ENCODE results near the gene BMPR1B.

The BMPR1B gene

GRCh38 chr4:94852616-94853015 is 94.9 kb downstream of the BMPR1B start:
- TF ChIP-seq, protein P1, sequence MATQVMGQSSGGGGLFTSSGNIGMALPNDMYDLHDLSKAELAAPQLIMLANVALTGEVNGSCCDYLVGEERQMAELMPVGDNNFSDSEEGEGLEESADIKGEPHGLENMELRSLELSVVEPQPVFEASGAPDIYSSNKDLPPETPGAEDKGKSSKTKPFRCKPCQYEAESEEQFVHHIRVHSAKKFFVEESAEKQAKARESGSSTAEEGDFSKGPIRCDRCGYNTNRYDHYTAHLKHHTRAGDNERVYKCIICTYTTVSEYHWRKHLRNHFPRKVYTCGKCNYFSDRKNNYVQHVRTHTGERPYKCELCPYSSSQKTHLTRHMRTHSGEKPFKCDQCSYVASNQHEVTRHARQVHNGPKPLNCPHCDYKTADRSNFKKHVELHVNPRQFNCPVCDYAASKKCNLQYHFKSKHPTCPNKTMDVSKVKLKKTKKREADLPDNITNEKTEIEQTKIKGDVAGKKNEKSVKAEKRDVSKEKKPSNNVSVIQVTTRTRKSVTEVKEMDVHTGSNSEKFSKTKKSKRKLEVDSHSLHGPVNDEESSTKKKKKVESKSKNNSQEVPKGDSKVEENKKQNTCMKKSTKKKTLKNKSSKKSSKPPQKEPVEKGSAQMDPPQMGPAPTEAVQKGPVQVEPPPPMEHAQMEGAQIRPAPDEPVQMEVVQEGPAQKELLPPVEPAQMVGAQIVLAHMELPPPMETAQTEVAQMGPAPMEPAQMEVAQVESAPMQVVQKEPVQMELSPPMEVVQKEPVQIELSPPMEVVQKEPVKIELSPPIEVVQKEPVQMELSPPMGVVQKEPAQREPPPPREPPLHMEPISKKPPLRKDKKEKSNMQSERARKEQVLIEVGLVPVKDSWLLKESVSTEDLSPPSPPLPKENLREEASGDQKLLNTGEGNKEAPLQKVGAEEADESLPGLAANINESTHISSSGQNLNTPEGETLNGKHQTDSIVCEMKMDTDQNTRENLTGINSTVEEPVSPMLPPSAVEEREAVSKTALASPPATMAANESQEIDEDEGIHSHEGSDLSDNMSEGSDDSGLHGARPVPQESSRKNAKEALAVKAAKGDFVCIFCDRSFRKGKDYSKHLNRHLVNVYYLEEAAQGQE (IDR thresholded peaks at IDR 0.05; ENCODE audit: insufficient replicate concordance, low read depth) = no peak
- no peak for TF ChIP-seq POLR2AphosphoS5 (IDR thresholded peaks at IDR 0.05; ENCODE audit: low read depth)
- TF ChIP-seq, protein P2, sequence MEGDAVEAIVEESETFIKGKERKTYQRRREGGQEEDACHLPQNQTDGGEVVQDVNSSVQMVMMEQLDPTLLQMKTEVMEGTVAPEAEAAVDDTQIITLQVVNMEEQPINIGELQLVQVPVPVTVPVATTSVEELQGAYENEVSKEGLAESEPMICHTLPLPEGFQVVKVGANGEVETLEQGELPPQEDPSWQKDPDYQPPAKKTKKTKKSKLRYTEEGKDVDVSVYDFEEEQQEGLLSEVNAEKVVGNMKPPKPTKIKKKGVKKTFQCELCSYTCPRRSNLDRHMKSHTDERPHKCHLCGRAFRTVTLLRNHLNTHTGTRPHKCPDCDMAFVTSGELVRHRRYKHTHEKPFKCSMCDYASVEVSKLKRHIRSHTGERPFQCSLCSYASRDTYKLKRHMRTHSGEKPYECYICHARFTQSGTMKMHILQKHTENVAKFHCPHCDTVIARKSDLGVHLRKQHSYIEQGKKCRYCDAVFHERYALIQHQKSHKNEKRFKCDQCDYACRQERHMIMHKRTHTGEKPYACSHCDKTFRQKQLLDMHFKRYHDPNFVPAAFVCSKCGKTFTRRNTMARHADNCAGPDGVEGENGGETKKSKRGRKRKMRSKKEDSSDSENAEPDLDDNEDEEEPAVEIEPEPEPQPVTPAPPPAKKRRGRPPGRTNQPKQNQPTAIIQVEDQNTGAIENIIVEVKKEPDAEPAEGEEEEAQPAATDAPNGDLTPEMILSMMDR (IDR thresholded peaks at IDR 0.05; ENCODE audit: insufficient read depth, low read length) = no peak
- no peak for TF ChIP-seq SPI1 (IDR thresholded peaks at IDR 0.05; ENCODE audit: borderline replicate concordance, low read depth)
- no peak for TF ChIP-seq GABPA (IDR thresholded peaks at IDR 0.05; ENCODE audit: low read depth)
- no peak overlapping the region for H3K4me3 ChIP-seq (replicated peaks; ENCODE audit: insufficient read depth, low read length)
- no peak overlapping the region for H3K27ac ChIP-seq (replicated peaks)
- no peaks in the 10 kb centered on the region for H3K27me3 ChIP-seq (ENCODE audit: insufficient read depth, poor library complexity, severe bottlenecking)
- DNase-seq (ENCODE audit: low read depth in 1 of 2, low spot score in 1 of 2) = no peak

DNA sequence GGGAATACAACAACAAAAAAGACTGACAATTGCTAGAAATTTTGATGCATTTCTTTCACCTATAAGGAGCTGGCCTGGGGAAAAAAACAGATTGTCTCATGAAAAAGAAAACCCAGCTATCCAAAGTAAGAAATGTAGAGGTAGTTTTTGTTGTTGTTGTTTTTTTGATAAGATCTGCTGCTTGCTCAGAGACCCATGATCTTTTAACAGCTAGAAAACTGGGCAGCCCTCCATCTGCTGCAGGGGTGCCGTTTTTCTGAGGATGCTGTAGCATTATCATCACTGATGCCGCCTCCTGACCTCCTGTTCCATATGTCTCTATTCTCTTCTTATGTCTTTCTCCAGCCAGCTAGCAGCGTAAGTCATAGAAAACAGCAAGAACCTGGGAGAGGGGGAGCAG is 98.3 kb downstream of the BMPR1B start:
- no peak for TF ChIP-seq POLR2AphosphoS5 (IDR thresholded peaks at IDR 0.05; ENCODE audit: low read depth)
- TF ChIP-seq GABPA (IDR thresholded peaks at IDR 0.05; ENCODE audit: low read depth) = no peak
- TF ChIP-seq, protein P1 (IDR thresholded peaks at IDR 0.05; ENCODE audit: insufficient replicate concordance, low read depth) = no peak
- TF ChIP-seq, protein P2 (IDR thresholded peaks at IDR 0.05; ENCODE audit: insufficient read depth, low read length) = no peak
- no peak for TF ChIP-seq SPI1 (IDR thresholded peaks at IDR 0.05; ENCODE audit: borderline replicate concordance, low read depth)
- no peak overlapping the region for H3K4me3 ChIP-seq (replicated peaks; ENCODE audit: insufficient read depth, low read length)
- H3K27me3 ChIP-seq (ENCODE audit: insufficient read depth, poor library complexity, severe bottlenecking) = no peaks in the 10 kb centered on the region
- H3K27ac ChIP-seq (replicated peaks) = no peak overlapping the region
- no peak for DNase-seq (ENCODE audit: low read depth in 1 of 2, low spot score in 1 of 2)

- no peaks in the 10 kb centered on the region for H3K27me3 ChIP-seq (ENCODE audit: insufficient read depth, poor library complexity, severe bottlenecking)
- H3K27ac ChIP-seq (replicated peaks) = no peak overlapping the region
- TF ChIP-seq SPI1 (IDR thresholded peaks at IDR 0.05; ENCODE audit: borderline replicate concordance, low read depth) (no peak), GABPA (IDR thresholded peaks at IDR 0.05; ENCODE audit: low read depth) (no peak), POLR2AphosphoS5 (IDR thresholded peaks at IDR 0.05; ENCODE audit: low read depth) (no peak)
- TF ChIP-seq, protein P1 (IDR thresholded peaks at IDR 0.05; ENCODE audit: insufficient replicate concordance, low read depth) = no peak
- TF ChIP-seq, protein P2 (IDR thresholded peaks at IDR 0.05; ENCODE audit: insufficient read depth, low read length) = no peak
- no peak overlapping the region for H3K4me3 ChIP-seq (replicated peaks; ENCODE audit: insufficient read depth, low read length)
- DNase-seq (ENCODE audit: low read depth in 1 of 2, low spot score in 1 of 2) = no peak
Observed at GRCh38 chr4:94870146-94870545, 112.4 kb downstream of the BMPR1B start.

Data from HL-60 (cell line).